Caco-2 (cell line): ENCODE measurements around the gene DNAJB7. TPM values are rescaled to one million over a fixed set of nuclear protein-coding genes. Genes with fewer than 3 reads are reported as not detected.

Source experiments
- BruUV-seq: library from RNA; stranded (reverse); fragments of 400-500 nt; replicated peaks from 2 replicates; lab custom pipeline; 2021; lab: Mats Ljungman, UMichigan
- CTCF ChIA-PET: fragments of 300-600 bp; sonication (Branson Sonifier 250); formaldehyde crosslinking; loops from one replicate; lab custom pipeline; 2022; ENCODE audit warnings: antibody characterized with exemption; lab: Charles Lee
- POLR2A ChIA-PET: fragments of 300-600 bp; sonication (Branson Sonifier 250); formaldehyde crosslinking; loops from one replicate; lab custom pipeline; 2022; ENCODE audit warnings: antibody characterized with exemption; lab: Charles Lee
- DNase-seq, 2 experiments: peaks; one replicate each; pipeline versions ENCODE4 v3.0.0 to v3.0.0-alpha.2; 2020 to 2022
- H3K27me3 ChIP-seq: replicated peaks from 2 replicates; pipeline ENCODE4 v1.6.0; 2011; ENCODE audit warnings: low read length; ENCODE audit not compliant: control insufficient read depth, insufficient read depth
- H3K36me3 ChIP-seq: 2 replicates; pipeline ENCODE4 v1.5.1; 2011; ENCODE audit warnings: low read length; ENCODE audit not compliant: control insufficient read depth, insufficient read depth
- H3K4me1 ChIP-seq: fragments of 250-450 bp; sonication (Bioruptor Pico); 2 replicates; pipeline ENCODE4 v1.5.1; 2020; ENCODE audit warnings: mild to moderate bottlenecking
- H3K4me3 ChIP-seq: 2 replicates; pipeline ENCODE4 v1.5.1; 2011; ENCODE audit warnings: low read depth, mild to moderate bottlenecking, control low read depth, low read length
- H3K9me3 ChIP-seq: fragments of 250-450 bp; sonication (Bioruptor Pico); 2 replicates; pipeline ENCODE4 v1.5.1; 2020; ENCODE audit warnings: mild to moderate bottlenecking, moderate library complexity
- H3K27ac Mint-ChIP-seq: one replicate; pipeline ENCODE4 v1.8.0; 2022; ENCODE audit warnings: mixed read lengths; ENCODE audit not compliant: unreplicated experiment
- H3K27me3 Mint-ChIP-seq: one replicate; pipeline ENCODE4 v1.8.0; 2022; ENCODE audit warnings: mixed read lengths; ENCODE audit not compliant: insufficient read depth, unreplicated experiment
- H3K36me3 Mint-ChIP-seq: one replicate; pipeline ENCODE4 v1.8.0; 2022; ENCODE audit warnings: mild to moderate bottlenecking, mixed read lengths; ENCODE audit not compliant: insufficient read depth, unreplicated experiment
- H3K4me1 Mint-ChIP-seq: one replicate; pipeline ENCODE4 v1.8.0; 2022; ENCODE audit warnings: low read depth, mixed read lengths; ENCODE audit not compliant: unreplicated experiment
- H3K4me3 Mint-ChIP-seq: one replicate; pipeline ENCODE4 v1.8.0; 2022; ENCODE audit warnings: mild to moderate bottlenecking, moderate library complexity, mixed read lengths; ENCODE audit not compliant: unreplicated experiment
- H3K9me3 Mint-ChIP-seq: one replicate; pipeline ENCODE4 v1.8.0; 2022; ENCODE audit warnings: mixed read lengths; ENCODE audit not compliant: unreplicated experiment
- intact Hi-C: fragments of 100-400 bp; cut with micrococcal nuclease; formaldehyde crosslinking; loops from one replicate; pipeline ENCODE4 v1.10.0; 2022; ENCODE audit not compliant: unreplicated experiment
- total RNA-seq: library from RNA; stranded (reverse); gene quantifications from 2 replicates; pipeline ENCODE4 v1.2.3, GENCODE V29; 2022
- TF ChIP-seq, protein P1 (sequence below), 2 experiments: fragments of 200-600 bp in 1 of 2; IDR thresholded peaks; 1 replicate in 1 of 2; 2 replicates in 1 of 2; pipeline versions ENCODE4 v1.5.1 to v1.8.0; 2011 to 2022; ENCODE audit warnings: antibody characterized with exemption in 1 of 2, control low read depth in 1 of 2, inconsistent platforms in 1 of 2, low read depth in 1 of 2, low read length in 1 of 2, mild to moderate bottlenecking in 1 of 2, moderate library complexity in 1 of 2; ENCODE audit not compliant: insufficient read depth in 1 of 2, severe bottlenecking in 1 of 2, unreplicated experiment in 1 of 2

DNAJB7 gene
- total RNA-seq, 1 experiment from 2014 or later, result not detected

DNA sequence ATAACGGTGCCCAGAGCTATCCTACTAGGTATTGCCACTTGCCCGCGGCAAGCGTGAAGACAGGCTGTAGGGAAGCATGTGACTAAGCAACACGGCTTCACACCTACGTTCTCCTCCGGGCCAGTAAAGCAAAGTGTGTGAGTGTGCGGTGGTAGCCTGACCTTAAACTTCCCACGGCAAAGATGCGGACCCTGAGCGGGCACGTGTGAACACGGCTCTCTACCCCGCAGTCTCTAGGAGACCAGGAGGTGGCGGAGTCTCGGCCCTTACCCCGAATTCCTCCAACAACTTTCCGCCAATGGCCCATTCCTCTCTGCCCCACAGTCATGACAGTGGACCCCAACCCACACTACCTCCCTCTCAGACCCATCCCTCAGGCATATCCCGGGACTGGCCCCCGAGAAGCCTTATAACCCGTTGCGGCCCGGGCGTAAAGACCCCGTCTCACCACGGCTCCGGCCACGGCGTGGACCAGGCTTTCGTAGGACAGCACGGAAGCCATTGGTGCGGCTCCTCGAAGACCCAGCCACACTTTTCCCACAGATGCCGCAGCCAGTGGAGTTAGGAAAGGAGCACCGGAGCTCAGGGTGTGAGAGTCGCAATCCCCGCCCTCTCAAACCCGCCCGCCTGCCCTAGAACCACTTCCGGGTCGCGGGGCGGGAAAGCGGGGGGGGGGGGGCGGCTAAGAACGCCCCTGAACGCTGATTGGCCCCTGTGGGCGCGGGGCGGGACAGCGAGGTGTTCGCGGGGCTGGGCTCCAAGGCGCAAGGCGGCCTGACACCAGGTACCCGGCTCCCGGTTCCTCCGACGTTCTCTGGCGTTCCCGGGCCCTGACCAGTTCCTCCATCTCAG is 42.9 kb downstream of the DNAJB7 start, which contains the start of gene SLC25A17:
TSS of gene SLC25A17 (minus strand) at position 600 of the 852 bp plus-strand sequence. CDS start at position 502, 98 bp downstream.
- peak within 1 kb of the TSS; percentile 88 for H3K4me3 ChIP-seq
- TF ChIP-seq, protein P1, sequence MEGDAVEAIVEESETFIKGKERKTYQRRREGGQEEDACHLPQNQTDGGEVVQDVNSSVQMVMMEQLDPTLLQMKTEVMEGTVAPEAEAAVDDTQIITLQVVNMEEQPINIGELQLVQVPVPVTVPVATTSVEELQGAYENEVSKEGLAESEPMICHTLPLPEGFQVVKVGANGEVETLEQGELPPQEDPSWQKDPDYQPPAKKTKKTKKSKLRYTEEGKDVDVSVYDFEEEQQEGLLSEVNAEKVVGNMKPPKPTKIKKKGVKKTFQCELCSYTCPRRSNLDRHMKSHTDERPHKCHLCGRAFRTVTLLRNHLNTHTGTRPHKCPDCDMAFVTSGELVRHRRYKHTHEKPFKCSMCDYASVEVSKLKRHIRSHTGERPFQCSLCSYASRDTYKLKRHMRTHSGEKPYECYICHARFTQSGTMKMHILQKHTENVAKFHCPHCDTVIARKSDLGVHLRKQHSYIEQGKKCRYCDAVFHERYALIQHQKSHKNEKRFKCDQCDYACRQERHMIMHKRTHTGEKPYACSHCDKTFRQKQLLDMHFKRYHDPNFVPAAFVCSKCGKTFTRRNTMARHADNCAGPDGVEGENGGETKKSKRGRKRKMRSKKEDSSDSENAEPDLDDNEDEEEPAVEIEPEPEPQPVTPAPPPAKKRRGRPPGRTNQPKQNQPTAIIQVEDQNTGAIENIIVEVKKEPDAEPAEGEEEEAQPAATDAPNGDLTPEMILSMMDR (IDR thresholded peaks at IDR 0.05; ENCODE audit: insufficient read depth in 1 of 2, low read depth in 1 of 2, low read length in 1 of 2, severe bottlenecking in 1 of 2, unreplicated experiment in 1 of 2), result peak in 1 of 2 experiments; percentile 57
- no TSS peak for BruUV-seq
- no peaks in the 10 kb centered on the region for H3K27me3 Mint-ChIP-seq
- intact Hi-C loops, result no loop called here
- H3K36me3 Mint-ChIP-seq, result peaks cover 52% of the 10 kb centered on the region
- H3K4me1 Mint-ChIP-seq, result peaks cover 16% of the 10 kb centered on the region
- no peaks in the 10 kb centered on the region for H3K9me3 ChIP-seq
- H3K4me3 Mint-ChIP-seq, result peak within 1 kb of the TSS; percentile 81
- CTCF ChIA-PET, result interaction anchor here (1.3 to 2.1 kb wide), 2 partner anchors 80 to 136 kb away, joined by 9 to 12 read pairs; no protein-coding TSS in a partner anchor
- H3K4me1 ChIP-seq, result peaks cover 15% of the 10 kb centered on the region; the same call in 1 of the 2 replicates
- POLR2A ChIA-PET, result interaction anchor here (0.6 to 0.9 kb wide), 6 partner anchors 19 to 878 kb away, joined by 3 to 5 read pairs (median 4); no protein-coding TSS in a partner anchor
- H3K27ac Mint-ChIP-seq, result peak within 1 kb of the TSS; percentile 73
- H3K9me3 Mint-ChIP-seq, result no peaks in the 10 kb centered on the region
- no peaks in the 10 kb centered on the region for H3K36me3 ChIP-seq
- no peaks in the 10 kb centered on the region for H3K27me3 ChIP-seq
- peak; percentile 90 to 93 for DNase-seq

DNA sequence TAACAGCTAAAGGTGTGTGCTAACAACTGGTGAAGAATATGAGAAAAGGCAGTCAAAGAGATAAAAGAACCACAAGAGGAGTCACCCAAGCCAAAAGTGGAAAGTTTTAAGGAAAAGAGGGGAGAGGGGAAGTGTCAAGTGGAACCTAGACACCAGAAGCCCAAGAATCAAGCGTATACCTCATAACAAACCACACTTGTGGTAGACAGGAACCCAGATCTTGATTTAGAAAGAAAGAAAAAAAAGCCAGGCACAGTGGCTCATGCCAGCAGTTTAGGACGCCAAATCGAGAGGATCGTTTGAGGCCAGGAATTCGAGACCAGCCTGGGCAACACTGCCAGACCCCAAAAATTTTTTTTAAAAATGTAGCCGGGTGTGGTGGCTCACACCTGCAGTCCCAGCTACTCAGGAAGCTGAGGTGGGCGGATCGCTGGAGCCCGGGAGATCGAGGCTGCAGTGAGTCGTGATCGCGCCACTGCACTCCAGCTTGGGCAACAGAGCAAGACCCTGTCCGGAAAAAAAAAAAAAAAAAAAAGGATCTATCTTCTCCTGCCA is 43.6 kb downstream of the DNAJB7 start:
- Mint-ChIP-seq H3K27ac (peak overlapping the region; percentile 73), H3K27me3 (no peaks in the 10 kb centered on the region), H3K4me3 (peak overlapping the region; percentile 81), H3K36me3 (peaks cover 45% of the 10 kb centered on the region), H3K9me3 (no peaks in the 10 kb centered on the region), H3K4me1 (peaks cover 16% of the 10 kb centered on the region)
- H3K4me3 ChIP-seq, result peak overlapping the region; percentile 88
- H3K9me3 ChIP-seq, result no peaks in the 10 kb centered on the region
- intact Hi-C loops, result no loop called here
- DNase-seq, result no peak
- peaks cover 15% of the 10 kb centered on the region; the same call in 1 of the 2 replicates for H3K4me1 ChIP-seq
- H3K36me3 ChIP-seq, result no peaks in the 10 kb centered on the region
- no peaks in the 10 kb centered on the region for H3K27me3 ChIP-seq
- TSS peak; percentile 43 for BruUV-seq
- ChIA-PET CTCF (interaction anchor here (1.3 to 2.1 kb wide), 2 partner anchors 81 to 135 kb away, joined by 9 to 12 read pairs; no protein-coding TSS in a partner anchor), POLR2A (no interaction called here)
- TF ChIP-seq, protein P1 (IDR thresholded peaks at IDR 0.05; ENCODE audit: insufficient read depth in 1 of 2, low read depth in 1 of 2, low read length in 1 of 2, severe bottlenecking in 1 of 2, unreplicated experiment in 1 of 2), result no peak

DNA sequence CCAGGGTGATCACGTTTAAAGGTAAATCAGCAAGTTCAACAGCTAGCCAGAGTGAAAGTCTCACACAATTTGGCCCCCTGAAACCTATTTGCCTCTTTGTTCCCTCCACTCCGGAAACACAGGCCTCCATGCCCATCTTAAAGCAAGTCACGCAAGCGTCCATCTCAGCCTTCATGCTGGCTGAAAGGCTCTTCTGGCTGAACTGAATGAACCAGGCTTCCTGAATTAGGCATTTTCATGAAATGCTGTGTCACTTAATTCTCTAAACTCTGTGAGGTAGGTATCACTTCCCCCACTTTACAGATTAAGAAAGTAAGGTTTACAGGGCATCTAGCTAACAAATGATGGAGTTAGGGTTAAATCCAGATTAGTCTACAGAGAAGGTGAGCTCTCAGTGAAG is 44.2 kb downstream of the DNAJB7 start:
- Mint-ChIP-seq H3K27me3 (no peaks in the 10 kb centered on the region), H3K27ac (peak overlapping the region; percentile 73), H3K4me3 (peak overlapping the region; percentile 81), H3K36me3 (peaks cover 47% of the 10 kb centered on the region), H3K4me1 (peaks cover 16% of the 10 kb centered on the region), H3K9me3 (no peaks in the 10 kb centered on the region)
- Histone ChIP-seq H3K27me3 (no peaks in the 10 kb centered on the region), H3K4me1 (peaks cover 15% of the 10 kb centered on the region; the same call in 1 of the 2 replicates), H3K36me3 (no peaks in the 10 kb centered on the region), H3K4me3 (peak overlapping the region; percentile 88), H3K9me3 (no peaks in the 10 kb centered on the region)
- intact Hi-C loops, result no loop called here
- ChIA-PET CTCF (interaction anchor here (1.3 to 2.1 kb wide), 2 partner anchors 81 to 135 kb away, joined by 9 to 12 read pairs; no protein-coding TSS in a partner anchor), POLR2A (no interaction called here)
- TF ChIP-seq, protein P1 (IDR thresholded peaks at IDR 0.05; ENCODE audit: insufficient read depth in 1 of 2, low read depth in 1 of 2, low read length in 1 of 2, severe bottlenecking in 1 of 2, unreplicated experiment in 1 of 2), result no peak
- BruUV-seq, result no TSS peak
- no peak for DNase-seq
